ENCODE data around the gene NRXN3. TPM values are rescaled to one million over a fixed set of nuclear protein-coding genes. Genes with fewer than 3 reads are reported as not detected.

NRXN3 gene
- total RNA-seq, 1 donor from 2014 or later: 19.8 TPM

GRCh38 chr14:78451319-78451695 is 281.1 kb downstream of the NRXN3 start:
- Mint-ChIP-seq H3K4me1 (ENCODE audit: unreplicated experiment) (no peaks in the 10 kb centered on the region), H3K27me3 (peaks cover 12% of the 10 kb centered on the region), H3K36me3 (no peaks in the 10 kb centered on the region), H3K9me3 (no peaks in the 10 kb centered on the region), H3K4me3 (no peak overlapping the region), H3K27ac (no peak overlapping the region)
- no peak for TF ChIP-seq CTCF (conservative IDR thresholded peaks at IDR 0.05)
- no peak for DNase-seq (ENCODE audit: extremely low spot score, unreplicated experiment)

GRCh38 chr14:78455896-78456435 is 285.8 kb downstream of the NRXN3 start:
- TF ChIP-seq CTCF (conservative IDR thresholded peaks at IDR 0.05): no peak
- Mint-ChIP-seq H3K9me3 (no peaks in the 10 kb centered on the region), H3K36me3 (no peaks in the 10 kb centered on the region), H3K27me3 (peaks cover 15% of the 10 kb centered on the region), H3K4me3 (no peak overlapping the region), H3K4me1 (ENCODE audit: unreplicated experiment) (no peaks in the 10 kb centered on the region), H3K27ac (no peak overlapping the region)
- no peak for DNase-seq (ENCODE audit: extremely low spot score, unreplicated experiment)

- Mint-ChIP-seq H3K4me3 (no peak overlapping the region), H3K4me1 (ENCODE audit: unreplicated experiment) (no peaks in the 10 kb centered on the region), H3K27ac (no peak overlapping the region)
Observed at GRCh38 chr14:78469947-78470346, 299.8 kb downstream of the NRXN3 start.

GRCh38 chr14:78479127-78479780 is 309.1 kb downstream of the NRXN3 start:
- Mint-ChIP-seq H3K27me3 (peaks cover 15% of the 10 kb centered on the region), H3K9me3 (no peaks in the 10 kb centered on the region), H3K4me3 (no peak overlapping the region), H3K36me3 (no peaks in the 10 kb centered on the region), H3K27ac (no peak overlapping the region), H3K4me1 (ENCODE audit: unreplicated experiment) (no peaks in the 10 kb centered on the region)
- DNase-seq (ENCODE audit: extremely low spot score, unreplicated experiment): no peak
- TF ChIP-seq CTCF (conservative IDR thresholded peaks at IDR 0.05): no peak

More at GRCh38 chr14:78469947-78470346, 299.8 kb downstream of the NRXN3 start:
- TF ChIP-seq CTCF (conservative IDR thresholded peaks at IDR 0.05): no peak
- Mint-ChIP-seq H3K36me3 (no peaks in the 10 kb centered on the region), H3K27me3 (no peaks in the 10 kb centered on the region), H3K9me3 (no peaks in the 10 kb centered on the region)
- DNase-seq (ENCODE audit: extremely low spot score, unreplicated experiment): no peak

GRCh38 chr14:78484028-78484427 is 313.9 kb downstream of the NRXN3 start:
- H3K9me3 Mint-ChIP-seq: no peaks in the 10 kb centered on the region
- H3K27ac Mint-ChIP-seq: no peak overlapping the region
- H3K27me3 Mint-ChIP-seq: peaks cover 15% of the 10 kb centered on the region
- no peak for TF ChIP-seq CTCF (conservative IDR thresholded peaks at IDR 0.05)
- no peaks in the 10 kb centered on the region for H3K4me1 Mint-ChIP-seq (ENCODE audit: unreplicated experiment)
- H3K36me3 Mint-ChIP-seq: no peaks in the 10 kb centered on the region
- no peak for DNase-seq (ENCODE audit: extremely low spot score, unreplicated experiment)
- H3K4me3 Mint-ChIP-seq: no peak overlapping the region
